SK-N-SH (cell line): ENCODE data around the gene ETV6.

Experiments used
- CHD2 ChIP-seq: fragments of 150-350 bp; IDR thresholded peaks from 2 replicates; pipeline ENCODE4 v1.6.1; 2018; ENCODE audit warnings: low read length; ENCODE audit not compliant: partially characterized antibody
- CTCF ChIP-seq: fragments of 200-600 bp; sonication (generic); IDR thresholded peaks from 2 replicates; pipeline ENCODE4 v1.6.1; 2017; ENCODE audit warnings: antibody characterized with exemption, mild to moderate bottlenecking, moderate library complexity
- EZH2phosphoT487 ChIP-seq: fragments of 200-600 bp; sonication (generic); IDR thresholded peaks from 2 replicates; pipeline ENCODE4 v1.6.1; 2017; ENCODE audit warnings: low read depth, mixed run types, mild to moderate bottlenecking, antibody characterized with exemption, moderate library complexity, borderline replicate concordance
- MEF2A ChIP-seq: IDR thresholded peaks from 2 replicates; pipeline ENCODE4 v1.4.0; 2012; ENCODE audit warnings: low read depth, borderline replicate concordance
- PBX3 ChIP-seq: IDR thresholded peaks from 2 replicates; pipeline ENCODE4; 2012
- POLR2AphosphoS5 ChIP-seq: IDR thresholded peaks from 2 replicates; pipeline ENCODE4 v1.6.1; 2012; ENCODE audit warnings: low read depth, low read length
- RAD21 ChIP-seq: IDR thresholded peaks from 2 replicates; pipeline ENCODE4 v1.6.1; 2012; ENCODE audit warnings: mild to moderate bottlenecking, low read length
- RFX5 ChIP-seq: IDR thresholded peaks from 2 replicates; pipeline ENCODE4 v1.6.1; 2012; ENCODE audit warnings: mild to moderate bottlenecking, improper control_type of control experiment, low read length
- TAF1 ChIP-seq: IDR thresholded peaks from 2 replicates; pipeline ENCODE4 v1.6.1; 2012; ENCODE audit warnings: low read depth, mild to moderate bottlenecking, low read length, moderate library complexity, borderline replicate concordance
- YY1 ChIP-seq: IDR thresholded peaks from 2 replicates; pipeline ENCODE4 v1.4.0; 2012; ENCODE audit warnings: low read depth, mild to moderate bottlenecking

- TF ChIP-seq CTCF (no peak), RAD21 (no peak), TAF1 (no peak), POLR2AphosphoS5 (no peak), RFX5 (no peak), PBX3 (no peak), EZH2phosphoT487 (no peak), MEF2A (no peak), CHD2 (no peak), YY1 (no peak)
Observed at GRCh38 chr12:11768233-11768965, 118.9 kb downstream of the ETV6 start.
